ENCODE data around the gene MMEL1.
"Not testable (repeated sequence)": the region's sequence is repeated elsewhere in the genome, so short reads cannot be mapped to it uniquely, and the experiment has no call there.

The MMEL1 gene

GRCh38 chr1:2570332-2570731 is 62.5 kb downstream of the MMEL1 start:
- H4K20me1 ChIP-seq (ENCODE audit: insufficient read depth), result no peaks in the 10 kb centered on the region
- H3K4me2 ChIP-seq, result no peak overlapping the region
- no peak overlapping the region for H3K4me3 ChIP-seq (IDR thresholded peaks at IDR 0.05; ENCODE audit: insufficient read depth, low read depth, low read length)
- H3K36me3 ChIP-seq (ENCODE audit: insufficient read depth), result no peaks in the 10 kb centered on the region
- H3K4me1 ChIP-seq (ENCODE audit: low read depth, poor library complexity, severe bottlenecking), result no peaks in the 10 kb centered on the region
- H2AFZ ChIP-seq (ENCODE audit: low read depth), result no peak overlapping the region
- H3K27me3 ChIP-seq (ENCODE audit: insufficient read depth, low read depth), result peaks cover 84% of the 10 kb centered on the region
- H3K79me2 ChIP-seq (ENCODE audit: insufficient read depth, low read depth), result no peaks in the 10 kb centered on the region
- H3K27ac ChIP-seq, result no peak overlapping the region
- no peak for TF ChIP-seq CTCF (conservative IDR thresholded peaks at IDR 0.05; ENCODE audit: low read depth, low read length)
- no peak overlapping the region for H3K9ac ChIP-seq

DNA sequence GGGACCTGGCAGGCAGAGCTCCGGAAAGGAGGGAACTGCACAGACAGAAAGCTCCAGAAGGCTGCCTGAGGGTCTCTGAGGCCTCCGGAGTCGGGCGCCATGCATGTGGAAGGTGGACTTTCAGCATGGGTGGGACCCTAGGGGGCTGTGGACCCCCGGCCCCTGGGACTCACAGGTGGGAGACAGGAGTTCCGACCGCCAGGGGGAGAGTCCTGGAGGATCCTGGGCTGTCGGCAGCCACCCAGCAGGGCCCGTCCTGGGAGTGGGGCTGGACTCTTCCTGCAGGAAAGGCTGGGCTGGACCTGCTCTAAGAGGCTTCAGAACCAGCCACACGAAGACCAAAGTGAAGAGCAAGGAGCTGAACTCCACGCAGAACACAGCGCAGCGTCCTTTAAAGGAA is 63.1 kb downstream of the MMEL1 start:
- H2AFZ ChIP-seq (ENCODE audit: low read depth); H3K4me1 ChIP-seq (ENCODE audit: low read depth, poor library complexity, severe bottlenecking); H3K4me3 ChIP-seq (IDR thresholded peaks at IDR 0.05; ENCODE audit: insufficient read depth, low read depth, low read length); H3K9ac ChIP-seq; H3K79me2 ChIP-seq (ENCODE audit: insufficient read depth, low read depth); H4K20me1 ChIP-seq (ENCODE audit: insufficient read depth); H3K36me3 ChIP-seq (ENCODE audit: insufficient read depth); H3K4me2 ChIP-seq; H3K27ac ChIP-seq: not testable (repeated sequence)
- peaks cover 83% of the 10 kb centered on the region for H3K27me3 ChIP-seq (ENCODE audit: insufficient read depth, low read depth)

DNA sequence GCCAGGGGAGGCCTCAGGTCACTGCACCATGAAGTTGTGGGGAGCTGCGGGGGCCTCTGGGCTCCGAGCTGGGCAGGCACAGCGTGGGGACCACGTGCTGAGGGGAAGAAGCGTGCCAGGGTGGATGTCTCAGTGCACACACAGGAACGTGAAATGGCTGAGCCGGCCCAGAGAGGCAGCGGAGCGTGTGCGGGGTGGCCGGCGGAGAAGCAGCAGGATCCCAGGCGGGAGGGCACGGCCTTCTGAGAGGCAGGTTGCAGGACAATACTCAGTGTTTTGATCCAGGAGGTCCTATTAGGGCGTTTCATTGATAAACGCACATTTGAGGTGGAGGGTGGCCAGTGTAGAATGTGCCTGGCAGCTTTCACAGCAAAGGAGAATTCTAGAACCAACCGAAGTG is 63.8 kb downstream of the MMEL1 start:
- H4K20me1 ChIP-seq (ENCODE audit: insufficient read depth), result no peaks in the 10 kb centered on the region
- no peak overlapping the region for H2AFZ ChIP-seq (ENCODE audit: low read depth)
- no peak for TF ChIP-seq CTCF (conservative IDR thresholded peaks at IDR 0.05; ENCODE audit: low read depth, low read length)
- H3K27me3 ChIP-seq (ENCODE audit: insufficient read depth, low read depth), result peaks cover 78% of the 10 kb centered on the region
- H3K79me2 ChIP-seq (ENCODE audit: insufficient read depth, low read depth), result no peaks in the 10 kb centered on the region
- H3K4me3 ChIP-seq (IDR thresholded peaks at IDR 0.05; ENCODE audit: insufficient read depth, low read depth, low read length), result no peak overlapping the region
- no peak overlapping the region for H3K27ac ChIP-seq
- H3K36me3 ChIP-seq (ENCODE audit: insufficient read depth), result no peaks in the 10 kb centered on the region
- no peaks in the 10 kb centered on the region for H3K4me1 ChIP-seq (ENCODE audit: low read depth, poor library complexity, severe bottlenecking)
- no peak overlapping the region for H3K4me2 ChIP-seq
- H3K9ac ChIP-seq, result no peak overlapping the region

GRCh38 chr1:2568187-2568816 is 64.5 kb downstream of the MMEL1 start:
- not testable (repeated sequence) for H3K4me1 ChIP-seq (ENCODE audit: low read depth, poor library complexity, severe bottlenecking); H3K4me2 ChIP-seq
- H3K27me3 ChIP-seq (ENCODE audit: insufficient read depth, low read depth), result peaks cover 71% of the 10 kb centered on the region

DNA sequence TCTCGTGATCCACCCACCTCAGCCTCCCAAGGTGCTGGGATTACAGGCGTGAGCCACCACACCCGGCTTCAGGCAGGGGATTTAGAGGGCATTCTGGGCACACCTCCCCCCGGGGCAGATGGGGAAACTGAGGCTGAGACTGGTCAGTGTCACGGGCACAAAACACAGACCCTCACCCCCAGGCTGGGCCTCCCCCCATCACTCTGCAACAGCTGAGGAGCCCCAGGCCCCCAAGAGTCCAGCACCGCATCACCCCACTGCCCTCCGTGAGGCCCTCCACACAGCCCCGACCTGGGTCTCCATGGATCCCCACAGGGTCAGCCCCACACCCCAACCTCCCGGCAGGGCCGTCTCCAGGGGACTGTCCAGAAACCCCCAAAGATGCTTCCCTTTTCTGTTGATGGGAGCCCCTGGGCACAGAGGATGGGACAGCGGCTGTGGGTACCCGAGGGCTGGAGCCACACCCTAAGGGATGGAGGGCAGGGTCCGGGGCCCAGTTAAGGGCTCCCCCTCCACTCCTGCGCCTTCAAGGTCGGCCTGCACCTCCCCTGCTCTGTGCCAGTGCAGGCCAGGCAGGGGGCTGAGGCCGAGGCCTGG is 65.6 kb downstream of the MMEL1 start:
- Histone ChIP-seq H3K79me2 (ENCODE audit: insufficient read depth, low read depth) (no peaks in the 10 kb centered on the region), H4K20me1 (ENCODE audit: insufficient read depth) (no peaks in the 10 kb centered on the region), H3K27ac (no peak overlapping the region), H2AFZ (ENCODE audit: low read depth) (no peak overlapping the region), H3K27me3 (ENCODE audit: insufficient read depth, low read depth) (peaks cover 59% of the 10 kb centered on the region), H3K36me3 (ENCODE audit: insufficient read depth) (no peaks in the 10 kb centered on the region), H3K4me1 (ENCODE audit: low read depth, poor library complexity, severe bottlenecking) (no peaks in the 10 kb centered on the region), H3K4me2 (no peak overlapping the region), H3K4me3 (IDR thresholded peaks at IDR 0.05; ENCODE audit: insufficient read depth, low read depth, low read length) (no peak overlapping the region), H3K9ac (no peak overlapping the region)
- TF ChIP-seq CTCF (conservative IDR thresholded peaks at IDR 0.05; ENCODE audit: low read depth, low read length), result no peak

More at GRCh38 chr1:2568187-2568816, 64.5 kb downstream of the MMEL1 start:
- H3K9ac ChIP-seq; H3K36me3 ChIP-seq (ENCODE audit: insufficient read depth); H3K4me3 ChIP-seq (IDR thresholded peaks at IDR 0.05; ENCODE audit: insufficient read depth, low read depth, low read length); H2AFZ ChIP-seq (ENCODE audit: low read depth); H3K27ac ChIP-seq; H4K20me1 ChIP-seq (ENCODE audit: insufficient read depth); H3K79me2 ChIP-seq (ENCODE audit: insufficient read depth, low read depth): not testable (repeated sequence)
